Duodenal mucosa (tissue), 2 donors: ENCODE measurements around the gene HMGN5.

Experiments used
- H3K27ac ChIP-seq: one replicate; pipeline ENCODE4 v1.7.0; 2013; ENCODE audit warnings: low read depth, low read length
- H3K27me3 ChIP-seq, 2 donors: one replicate each; pipeline ENCODE4 v1.7.0; 2013; ENCODE audit warnings: low read length in 2 of 2, control low read depth in 1 of 2; ENCODE audit not compliant: insufficient read depth in 2 of 2, control insufficient read depth in 1 of 2
- H3K36me3 ChIP-seq, 2 donors: one replicate each; pipeline ENCODE4 v1.7.0; 2013; ENCODE audit warnings: low read length in 2 of 2, control low read depth in 1 of 2; ENCODE audit not compliant: insufficient read depth in 2 of 2, control insufficient read depth in 1 of 2
- H3K4me1 ChIP-seq, 2 donors: one replicate each; pipeline ENCODE4 v1.7.0; 2013; ENCODE audit warnings: low read length in 2 of 2, control low read depth in 1 of 2; ENCODE audit not compliant: insufficient read depth in 2 of 2, control insufficient read depth in 1 of 2
- H3K4me3 ChIP-seq, 2 donors: one replicate each; pipeline ENCODE4 v1.7.0; 2013; ENCODE audit warnings: low read length in 2 of 2, low read depth in 1 of 2
- H3K9ac ChIP-seq, 2 donors: one replicate each; pipeline ENCODE4 v1.7.0; 2013; ENCODE audit warnings: low read length in 2 of 2, low read depth in 1 of 2
- H3K9me3 ChIP-seq, 2 donors: one replicate each; pipeline ENCODE4 v1.7.0; 2013; ENCODE audit warnings: low read length in 2 of 2, control low read depth in 1 of 2; ENCODE audit not compliant: control insufficient read depth in 1 of 2

HMGN5 gene

DNA sequence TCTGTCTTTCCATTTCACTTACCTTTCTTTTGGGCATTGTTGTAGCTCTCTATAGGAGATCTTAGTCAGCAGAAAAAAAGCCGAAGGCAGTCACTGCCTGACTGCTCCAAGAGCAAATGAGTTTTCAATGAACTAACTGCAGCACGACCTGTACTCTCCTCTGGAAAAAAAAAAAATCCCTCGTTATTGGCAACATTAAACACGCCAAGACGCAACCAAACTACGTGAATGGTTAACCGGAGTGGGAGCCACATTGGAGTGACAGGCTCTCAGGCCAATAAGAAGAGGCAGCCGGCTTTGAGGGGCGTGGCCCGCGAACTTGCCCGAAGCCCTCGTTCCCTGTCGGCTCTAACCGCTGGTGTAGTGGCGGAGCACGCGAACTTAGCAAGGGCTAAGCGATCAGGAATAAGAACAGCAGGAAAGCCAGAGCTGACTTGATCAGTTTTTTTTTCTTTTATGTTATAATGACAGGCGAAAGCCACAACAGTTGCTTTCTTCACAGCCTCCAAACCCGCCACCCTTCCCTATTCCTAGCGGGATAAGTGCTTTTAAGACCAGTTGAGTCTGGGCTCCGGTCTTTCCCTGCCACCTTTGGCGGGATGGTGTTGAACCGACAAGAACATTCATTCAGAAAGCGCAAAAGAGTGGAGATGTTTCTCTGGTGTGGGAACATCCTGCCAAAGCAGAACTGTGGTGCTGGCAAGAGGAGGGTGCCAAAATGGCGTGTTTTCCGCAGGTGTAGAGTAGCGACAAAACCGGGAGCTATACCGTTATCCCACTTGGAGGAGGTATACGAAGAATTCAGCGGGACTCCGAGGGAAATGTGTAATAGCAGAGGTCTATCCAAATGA, 80.0 kb downstream of the HMGN5 start:
- Histone ChIP-seq H3K4me3 (peak overlapping the region; percentile 84 to 89), H3K27ac (no peak overlapping the region), H3K36me3 (no peaks in the 10 kb centered on the region), H3K9me3 (no peaks in the 10 kb centered on the region), H3K27me3 (no peaks in the 10 kb centered on the region), H3K9ac (peak overlapping the region; percentile 61 to 65), H3K4me1 (no peaks in the 10 kb centered on the region)

DNA sequence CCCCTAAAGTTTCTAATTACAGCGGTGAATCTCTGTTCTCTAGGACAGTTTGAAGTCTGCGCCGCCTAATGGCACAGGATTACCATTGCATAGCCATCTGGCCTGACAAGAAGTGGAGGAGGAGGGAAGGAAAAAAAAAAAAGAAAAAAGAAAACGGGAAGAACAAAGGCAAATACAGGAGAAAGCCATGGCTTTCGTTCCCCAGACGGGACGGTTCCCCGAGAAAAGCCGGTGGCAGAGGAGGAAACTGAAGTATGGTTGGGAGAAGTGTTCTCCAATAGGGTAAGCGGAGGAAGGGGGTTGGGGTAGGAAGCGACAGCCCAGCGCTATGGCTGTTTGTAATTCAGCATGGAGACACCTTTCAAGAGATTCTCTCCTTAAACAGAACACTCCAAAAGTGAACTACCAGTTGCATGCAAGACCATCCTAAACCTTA, 80.8 kb downstream of the HMGN5 start:
- Histone ChIP-seq H3K9me3 (no peaks in the 10 kb centered on the region), H3K27me3 (no peaks in the 10 kb centered on the region), H3K4me3 (peak overlapping the region; percentile 84 to 89), H3K9ac (peak overlapping the region; percentile 61 to 65), H3K4me1 (no peaks in the 10 kb centered on the region), H3K27ac (no peak overlapping the region), H3K36me3 (no peaks in the 10 kb centered on the region)

DNA sequence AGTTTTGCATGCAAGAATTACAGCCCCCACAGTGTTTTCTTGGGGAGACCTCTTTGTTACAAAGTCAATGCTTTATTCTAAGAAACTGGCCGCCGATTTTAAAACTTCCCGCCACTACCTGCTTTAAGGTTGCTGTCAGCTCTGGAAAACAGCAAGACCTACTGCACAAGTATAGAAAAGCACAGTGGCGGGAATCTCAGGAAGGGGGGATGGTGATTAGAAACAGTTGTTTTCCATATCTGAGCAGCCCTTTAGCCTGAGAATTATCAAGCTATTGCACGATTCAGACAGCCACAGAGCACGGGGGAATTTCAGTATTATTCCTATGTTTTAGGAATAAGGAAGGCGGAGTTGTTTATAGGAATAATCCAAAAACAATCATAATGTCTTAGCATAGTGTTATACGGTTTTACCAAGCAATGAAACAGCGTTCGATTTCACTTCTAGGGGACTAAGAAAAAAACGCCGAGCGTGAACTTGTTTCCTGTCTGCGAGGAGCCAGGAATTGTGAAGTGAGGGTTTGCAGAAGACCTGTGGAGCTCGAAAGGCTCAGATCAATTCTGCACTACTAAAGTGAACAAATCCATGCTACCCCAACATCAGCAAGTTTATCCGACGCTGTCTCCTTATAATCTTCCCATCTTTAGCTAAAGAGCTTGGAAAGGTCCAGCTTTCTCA, 81.3 kb downstream of the HMGN5 start:
- Histone ChIP-seq H3K27ac (no peak overlapping the region), H3K4me1 (no peaks in the 10 kb centered on the region), H3K4me3 (peak overlapping the region; percentile 84 to 89), H3K9me3 (no peaks in the 10 kb centered on the region), H3K36me3 (no peaks in the 10 kb centered on the region), H3K27me3 (no peaks in the 10 kb centered on the region), H3K9ac (peak overlapping the region; percentile 61 to 65)

DNA sequence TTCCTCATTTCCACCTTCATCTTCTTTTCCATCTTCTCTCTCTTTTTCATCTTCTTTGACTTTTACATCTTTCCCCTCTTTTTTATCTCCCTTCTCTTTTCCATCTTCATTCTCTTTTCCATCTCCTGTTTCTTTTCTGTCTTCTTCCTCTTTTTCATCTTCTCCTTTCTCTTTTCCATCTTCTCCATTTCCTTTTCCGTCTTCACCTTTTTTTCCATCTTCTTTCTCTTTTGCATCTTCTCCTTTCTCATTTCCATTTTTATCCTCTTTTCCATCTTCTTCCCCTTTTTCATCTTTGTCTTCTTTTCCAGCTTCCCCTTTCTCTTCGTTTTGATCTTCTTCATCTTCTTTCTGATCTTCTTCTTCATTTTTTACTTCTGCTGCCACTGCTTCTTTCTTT, 87.0 kb downstream of the HMGN5 start:
- Histone ChIP-seq H3K9ac (no peak overlapping the region), H3K9me3 (no peaks in the 10 kb centered on the region), H3K27me3 (no peaks in the 10 kb centered on the region), H3K27ac (no peak overlapping the region), H3K4me3 (no peak overlapping the region), H3K4me1 (no peaks in the 10 kb centered on the region), H3K36me3 (no peaks in the 10 kb centered on the region)

DNA sequence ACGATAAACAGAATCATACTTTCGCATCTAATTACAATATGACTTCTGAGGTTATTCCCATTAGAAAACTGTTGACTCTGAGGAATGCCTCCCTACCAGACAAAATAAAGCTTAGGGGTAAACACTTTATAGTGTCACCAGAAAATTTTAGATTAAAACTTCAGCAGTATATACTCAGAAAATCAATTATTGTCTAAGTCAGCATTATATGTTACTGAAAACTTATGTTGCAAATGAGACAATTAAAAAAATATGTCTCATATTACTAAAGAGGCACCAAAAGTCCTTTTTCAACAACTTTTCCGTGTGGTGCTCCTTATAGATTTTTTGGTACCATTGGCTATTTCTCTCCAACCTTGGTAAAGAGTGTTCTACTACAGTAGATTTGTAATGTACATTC, 91.4 kb downstream of the HMGN5 start:
- Histone ChIP-seq H3K27me3 (no peaks in the 10 kb centered on the region), H3K4me3 (no peak overlapping the region), H3K9ac (no peak overlapping the region), H3K9me3 (no peaks in the 10 kb centered on the region), H3K36me3 (no peaks in the 10 kb centered on the region), H3K4me1 (no peaks in the 10 kb centered on the region), H3K27ac (no peak overlapping the region)

DNA sequence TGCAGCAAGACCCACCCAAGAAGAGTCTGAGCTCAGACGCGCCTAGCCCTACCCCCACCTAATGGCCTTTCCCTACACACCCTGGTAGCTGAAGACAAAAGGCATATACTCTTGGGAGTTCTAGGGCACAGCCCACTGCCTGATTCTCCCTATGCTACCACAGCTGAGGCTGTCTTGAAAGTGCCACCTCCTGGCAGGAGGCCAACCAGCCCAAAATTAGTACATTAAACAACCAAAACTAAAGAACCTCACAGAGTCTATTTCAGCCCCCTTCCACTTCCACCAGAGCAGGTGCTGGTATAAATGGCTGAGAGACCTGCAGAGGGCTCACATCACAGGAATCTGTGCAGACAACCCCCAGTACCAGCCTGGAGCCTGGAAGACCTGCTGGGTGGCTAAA, 119.1 kb downstream of the HMGN5 start:
- Histone ChIP-seq H3K9me3 (no peaks in the 10 kb centered on the region), H3K36me3 (no peaks in the 10 kb centered on the region), H3K4me3 (no peak overlapping the region), H3K27me3 (no peaks in the 10 kb centered on the region), H3K4me1 (no peaks in the 10 kb centered on the region), H3K9ac (no peak overlapping the region), H3K27ac (no peak overlapping the region)
